Renal cortex interstitium (tissue), 11 donors: ENCODE results near the gene MEX3A. TPM values are rescaled to one million over a fixed set of nuclear protein-coding genes. Genes with fewer than 3 reads are reported as not detected.

Experiments
- DNase-seq, 11 donors: peaks; one replicate each; pipeline ENCODE4 v3.0.0-alpha.2; 2013; ENCODE audit warnings: low read depth in 9 of 11, low spot score in 4 of 11; ENCODE audit errors: extremely low read depth in 1 of 11
- polyA plus RNA-seq, 3 donors: library from polyadenylated mRNA; unstranded; fragments of 120-200 nt; gene quantifications; one replicate each; pipeline ENCODE4 v1.2.1, GENCODE V29; 2013; ENCODE audit not compliant: insufficient read length in 3 of 3

Gene MEX3A
- polyA plus RNA-seq, 3 donors = 42.4 to 54.4 (median 48.0) TPM

- DNase-seq = peak in 4 of 11 donors; percentile 70 to 81 (median 76)
Observed at GRCh38 chr1:156090840-156091188, 8.5 kb upstream of the MEX3A start.

- no peak for DNase-seq
Observed at GRCh38 chr1:156090138-156090839, 8.0 kb upstream of the MEX3A start.

- no peak for DNase-seq
Observed at GRCh38 chr1:156089704-156090103, 7.4 kb upstream of the MEX3A start.

- no peak for DNase-seq
Observed at GRCh38 chr1:156086256-156086662, 4.0 kb upstream of the MEX3A start.

- DNase-seq = no peak
Observed at GRCh38 chr1:156083800-156084790, 1.8 kb upstream of the MEX3A start.

- DNase-seq = peak in 2 of 11 donors; percentile 69 to 70
Observed at GRCh38 chr1:156081917-156082308, 352 bp downstream of the MEX3A start.

GRCh38 chr1:156081180-156081916 lies 917 bp downstream of the MEX3A start:
- no peak for DNase-seq

GRCh38 chr1:156080863-156081179 lies 1.4 kb downstream of the MEX3A start:
- no peak for DNase-seq

- no peak for DNase-seq
Observed at GRCh38 chr1:156080241-156080862, 1.9 kb downstream of the MEX3A start.

GRCh38 chr1:156079762-156080161 lies 2.5 kb downstream of the MEX3A start:
- DNase-seq = no peak

GRCh38 chr1:156078728-156079127 lies 3.5 kb downstream of the MEX3A start:
- DNase-seq = no peak

GRCh38 chr1:156077430-156077760 lies 4.9 kb downstream of the MEX3A start:
- no peak for DNase-seq

GRCh38 chr1:156076609-156077429 lies 5.4 kb downstream of the MEX3A start:
- DNase-seq = no peak

GRCh38 chr1:156075775-156076204 lies 6.5 kb downstream of the MEX3A start:
- no peak for DNase-seq

- DNase-seq = no peak
Observed at GRCh38 chr1:156075162-156075561, 7.1 kb downstream of the MEX3A start.

GRCh38 chr1:156074661-156075060 lies 7.6 kb downstream of the MEX3A start:
- no peak for DNase-seq

GRCh38 chr1:156073740-156074139 lies 8.5 kb downstream of the MEX3A start:
- DNase-seq = no peak

GRCh38 chr1:156073110-156073687 lies 9.1 kb downstream of the MEX3A start:
- DNase-seq = no peak
